K562 (cell line): ENCODE measurements around the gene PRC1. TPM values are rescaled to one million over a fixed set of nuclear protein-coding genes. Genes with fewer than 3 reads are reported as not detected.

Source experiments
- ARID3B ChIP-seq: fragments of 250-450 bp; sonication (Bioruptor Pico); IDR thresholded peaks from 2 replicates; pipeline ENCODE4 v1.4.0; 2020; ENCODE audit warnings: borderline replicate concordance
- HBP1 ChIP-seq: fragments of 450-650 bp; formaldehyde crosslinking; IDR thresholded peaks from 2 replicates; pipeline ENCODE4 v1.4.0; 2022; ENCODE audit warnings: missing genetic modification characterization
- NCOA2 ChIP-seq, 2 experiments: fragments of 450-650 bp; IDR thresholded peaks; 2 replicates each; pipeline ENCODE4 v1.6.1; 2018; ENCODE audit warnings: mild to moderate bottlenecking in 2 of 2, moderate library complexity in 1 of 2; ENCODE audit not compliant: partially characterized antibody in 2 of 2
- RBFOX2 ChIP-seq: fragments of 200-400 bp; formaldehyde crosslinking; IDR thresholded peaks from 2 replicates; pipeline ENCODE4 v1.6.1; 2017; ENCODE audit warnings: low read depth, mild to moderate bottlenecking, low read length, moderate library complexity
- STAT5B ChIP-seq: fragments of 250-450 bp; sonication (Bioruptor Pico); IDR thresholded peaks from 2 replicates; pipeline ENCODE4 v1.8.0; 2021; ENCODE audit warnings: mild to moderate bottlenecking, inconsistent platforms
- ZFP36 ChIP-seq: fragments of 150-350 bp; IDR thresholded peaks from 2 replicates; pipeline ENCODE4 v1.6.1; 2018; ENCODE audit warnings: low read length, low read depth; ENCODE audit not compliant: partially characterized antibody
- ZNF232 ChIP-seq: sonication (generic); formaldehyde crosslinking; IDR thresholded peaks from 2 replicates; pipeline ENCODE4 v1.8.0; 2022; ENCODE audit warnings: mild to moderate bottlenecking, missing genetic modification reagents
- ZNF436 ChIP-seq: fragments of 250-450, 450-650 bp; sonication (Bioruptor Pico); formaldehyde crosslinking; IDR thresholded peaks from 2 replicates; pipeline ENCODE4 v1.7.0; 2020; ENCODE audit warnings: mild to moderate bottlenecking
- ZNF639 ChIP-seq, 2 experiments: fragments of 200-800 bp in 1 of 2; sonication (Bioruptor generic) in 1 of 2; sonication (generic) in 1 of 2; formaldehyde crosslinking in 1 of 2; IDR thresholded peaks in 1 of 2; conservative IDR thresholded peaks in 1 of 2; 2 replicates each; pipeline versions ENCODE4 v1.5.0 to v1.6.1; 2016 to 2020; ENCODE audit warnings: missing compliant biosample characterization in 1 of 2, missing genetic modification characterization in 1 of 2, missing genetic modification reagents in 1 of 2
- polyA plus RNA-seq, 8 experiments: library from polyadenylated mRNA; depleted of rRNA in 4 of 8; stranded (reverse) in 5 of 8; unstranded in 3 of 8; fragments of >200 nt; fragmentation: Nextera tagmentation in 2 of 8; fragmentation: Illumina TruSeq in 1 of 8; extraction: Ambion mirVana in 2 of 8; extraction: Trizol in 1 of 8; gene quantifications; 2 replicates each; pipeline versions ENCODE4 v1.2.1 to v1.2.3, GENCODE V29; 2011 to 2014; ENCODE audit warnings: inconsistent platforms in 1 of 8, missing spikeins in 1 of 8
- total RNA-seq, 7 experiments: library from RNA; depleted of rRNA in 6 of 7; stranded (reverse); fragments of >200 nt in 6 of 7; fragmentation: Illumina TruSeq in 2 of 7; extraction: Trizol in 2 of 7; gene quantifications; 2 replicates each; pipeline versions ENCODE4 v1.2.1 to v1.2.3, GENCODE V29; 2011 to 2021; ENCODE audit warnings: low replicate concordance in 1 of 7
- TF ChIP-seq, protein P1 (sequence below): fragments of 250-450 bp; sonication (Bioruptor Pico); IDR thresholded peaks from 2 replicates; pipeline ENCODE4 v1.5.0; 2020; ENCODE audit warnings: mild to moderate bottlenecking, borderline replicate concordance
- TF ChIP-seq, protein P2 (sequence below): fragments of 250-450 bp; sonication (Bioruptor Pico); IDR thresholded peaks from 2 replicates; pipeline ENCODE4 v1.8.0; 2021; ENCODE audit warnings: moderate library complexity, mild to moderate bottlenecking, inconsistent platforms
- TF ChIP-seq, protein P3 (sequence below): fragments of 250-450 bp; sonication (Bioruptor Pico); IDR thresholded peaks from 2 replicates; pipeline ENCODE4 v1.5.0; 2020; ENCODE audit warnings: mild to moderate bottlenecking
- TF ChIP-seq, protein P4 (sequence below): fragments of 250-450 bp; sonication (Bioruptor Pico); IDR thresholded peaks from 2 replicates; pipeline ENCODE4 v1.5.0; 2022; ENCODE audit warnings: mild to moderate bottlenecking

PRC1 gene
- total and polyA plus RNA-seq, 9 of the 15 experiments (the other 6 are each of a cell fraction or from before 2014, with no cell fraction given), result 156 to 391 (median 240) TPM

- TF ChIP-seq ZNF639 (CRISPR knock-in tag; conservative IDR thresholded peaks at IDR 0.05 in 1 of 2, IDR thresholded peaks at IDR 0.05 in 1 of 2) (no peak), NCOA2 (IDR thresholded peaks at IDR 0.05; ENCODE audit: partially characterized antibody in 2 of 2) (no peak), HBP1 (no peak), STAT5B (no peak), ARID3B (no peak), ZNF232 (no peak), RBFOX2 (no peak), ZFP36 (no peak), ZNF436 (CRISPR knock-in tag) (no peak)
- TF ChIP-seq, protein P1, sequence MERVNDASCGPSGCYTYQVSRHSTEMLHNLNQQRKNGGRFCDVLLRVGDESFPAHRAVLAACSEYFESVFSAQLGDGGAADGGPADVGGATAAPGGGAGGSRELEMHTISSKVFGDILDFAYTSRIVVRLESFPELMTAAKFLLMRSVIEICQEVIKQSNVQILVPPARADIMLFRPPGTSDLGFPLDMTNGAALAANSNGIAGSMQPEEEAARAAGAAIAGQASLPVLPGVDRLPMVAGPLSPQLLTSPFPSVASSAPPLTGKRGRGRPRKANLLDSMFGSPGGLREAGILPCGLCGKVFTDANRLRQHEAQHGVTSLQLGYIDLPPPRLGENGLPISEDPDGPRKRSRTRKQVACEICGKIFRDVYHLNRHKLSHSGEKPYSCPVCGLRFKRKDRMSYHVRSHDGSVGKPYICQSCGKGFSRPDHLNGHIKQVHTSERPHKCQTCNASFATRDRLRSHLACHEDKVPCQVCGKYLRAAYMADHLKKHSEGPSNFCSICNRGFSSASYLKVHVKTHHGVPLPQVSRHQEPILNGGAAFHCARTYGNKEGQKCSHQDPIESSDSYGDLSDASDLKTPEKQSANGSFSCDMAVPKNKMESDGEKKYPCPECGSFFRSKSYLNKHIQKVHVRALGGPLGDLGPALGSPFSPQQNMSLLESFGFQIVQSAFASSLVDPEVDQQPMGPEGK (CRISPR knock-in tag), result no peak
- TF ChIP-seq, protein P2, sequence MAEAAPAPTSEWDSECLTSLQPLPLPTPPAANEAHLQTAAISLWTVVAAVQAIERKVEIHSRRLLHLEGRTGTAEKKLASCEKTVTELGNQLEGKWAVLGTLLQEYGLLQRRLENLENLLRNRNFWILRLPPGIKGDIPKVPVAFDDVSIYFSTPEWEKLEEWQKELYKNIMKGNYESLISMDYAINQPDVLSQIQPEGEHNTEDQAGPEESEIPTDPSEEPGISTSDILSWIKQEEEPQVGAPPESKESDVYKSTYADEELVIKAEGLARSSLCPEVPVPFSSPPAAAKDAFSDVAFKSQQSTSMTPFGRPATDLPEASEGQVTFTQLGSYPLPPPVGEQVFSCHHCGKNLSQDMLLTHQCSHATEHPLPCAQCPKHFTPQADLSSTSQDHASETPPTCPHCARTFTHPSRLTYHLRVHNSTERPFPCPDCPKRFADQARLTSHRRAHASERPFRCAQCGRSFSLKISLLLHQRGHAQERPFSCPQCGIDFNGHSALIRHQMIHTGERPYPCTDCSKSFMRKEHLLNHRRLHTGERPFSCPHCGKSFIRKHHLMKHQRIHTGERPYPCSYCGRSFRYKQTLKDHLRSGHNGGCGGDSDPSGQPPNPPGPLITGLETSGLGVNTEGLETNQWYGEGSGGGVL, result no peak
- TF ChIP-seq, protein P3, sequence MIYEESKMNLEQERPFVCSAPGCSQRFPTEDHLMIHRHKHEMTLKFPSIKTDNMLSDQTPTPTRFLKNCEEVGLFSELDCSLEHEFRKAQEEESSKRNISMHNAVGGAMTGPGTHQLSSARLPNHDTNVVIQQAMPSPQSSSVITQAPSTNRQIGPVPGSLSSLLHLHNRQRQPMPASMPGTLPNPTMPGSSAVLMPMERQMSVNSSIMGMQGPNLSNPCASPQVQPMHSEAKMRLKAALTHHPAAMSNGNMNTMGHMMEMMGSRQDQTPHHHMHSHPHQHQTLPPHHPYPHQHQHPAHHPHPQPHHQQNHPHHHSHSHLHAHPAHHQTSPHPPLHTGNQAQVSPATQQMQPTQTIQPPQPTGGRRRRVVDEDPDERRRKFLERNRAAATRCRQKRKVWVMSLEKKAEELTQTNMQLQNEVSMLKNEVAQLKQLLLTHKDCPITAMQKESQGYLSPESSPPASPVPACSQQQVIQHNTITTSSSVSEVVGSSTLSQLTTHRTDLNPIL, result no peak
- TF ChIP-seq, protein P4, sequence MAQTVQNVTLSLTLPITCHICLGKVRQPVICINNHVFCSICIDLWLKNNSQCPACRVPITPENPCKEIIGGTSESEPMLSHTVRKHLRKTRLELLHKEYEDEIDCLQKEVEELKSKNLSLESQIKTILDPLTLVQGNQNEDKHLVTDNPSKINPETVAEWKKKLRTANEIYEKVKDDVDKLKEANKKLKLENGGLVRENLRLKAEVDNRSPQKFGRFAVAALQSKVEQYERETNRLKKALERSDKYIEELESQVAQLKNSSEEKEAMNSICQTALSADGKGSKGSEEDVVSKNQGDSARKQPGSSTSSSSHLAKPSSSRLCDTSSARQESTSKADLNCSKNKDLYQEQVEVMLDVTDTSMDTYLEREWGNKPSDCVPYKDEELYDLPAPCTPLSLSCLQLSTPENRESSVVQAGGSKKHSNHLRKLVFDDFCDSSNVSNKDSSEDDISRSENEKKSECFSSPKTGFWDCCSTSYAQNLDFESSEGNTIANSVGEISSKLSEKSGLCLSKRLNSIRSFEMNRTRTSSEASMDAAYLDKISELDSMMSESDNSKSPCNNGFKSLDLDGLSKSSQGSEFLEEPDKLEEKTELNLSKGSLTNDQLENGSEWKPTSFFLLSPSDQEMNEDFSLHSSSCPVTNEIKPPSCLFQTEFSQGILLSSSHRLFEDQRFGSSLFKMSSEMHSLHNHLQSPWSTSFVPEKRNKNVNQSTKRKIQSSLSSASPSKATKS (CRISPR knock-in tag), result no peak
Measured at GRCh38 chr15:90934256-90934948, 59.9 kb downstream of the PRC1 start (continued).
